K562 (cell line): ENCODE measurements around the gene HDAC7. TPM values are rescaled to one million over a fixed set of nuclear protein-coding genes. Genes with fewer than 3 reads are reported as not detected.
A peak's percentile ranks its signal among the peaks of the same experiment; 100 is the strongest.

Source experiments
- ATAC-seq: fragments of 200-7000 bp; cut with Tn5 transposase; 3 replicates; pipeline ENCODE4 v1.9.1; 2020; ENCODE audit warnings: moderate library complexity
- BruUV-seq: library from RNA; stranded (reverse); fragments of 400-500 nt; replicated peaks from 2 replicates; lab custom pipeline; 2021; lab: Mats Ljungman, UMichigan
- CTCF ChIA-PET: fragments of 300-600 bp; formaldehyde crosslinking; extraction: SDS; loops from one replicate; lab custom pipeline; 2021; ENCODE audit warnings: low intra/inter-chr PET ratio; lab: Yijun Ruan, JAX
- POLR2A ChIA-PET: fragments of 300-600, 350-650 bp; sonication (Branson Sonifier 250); formaldehyde crosslinking; extraction: SDS; loops from one replicate; lab custom pipeline; 2021; ENCODE audit warnings: antibody characterized with exemption, inconsistent platforms; lab: Yijun Ruan, JAX
- DNase-seq, 4 experiments: peaks; one replicate each; pipeline versions ENCODE4 v3.0.0 to v3.0.0-alpha.2; 2011 to 2018; ENCODE audit warnings: low spot score in 3 of 4, mixed read lengths in 3 of 4; ENCODE audit errors: extremely low read depth in 1 of 4
- FAIRE-seq: peaks from 2 replicates; lab custom pipeline; 2011; peaks lifted over from hg19 to GRCh38; lab: Jason Lieb, UNC
- H2AFZ ChIP-seq: 2 replicates; pipeline ENCODE4 v1.6.0; 2011; ENCODE audit warnings: low read depth, low read length, control low read depth, inconsistent platforms
- H3K27ac ChIP-seq: fragments of 200-600 bp; 3 replicates; pipeline ENCODE4 v1.8.0; 2011; ENCODE audit warnings: low read depth, mild to moderate bottlenecking, control low read depth, inconsistent platforms, low read length, moderate library complexity, mixed read lengths; ENCODE audit errors: extremely low read depth
- H3K27me3 ChIP-seq, 2 experiments: fragments of 300-600 bp in 1 of 2; 2 replicates in 1 of 2; 3 replicates in 1 of 2; pipeline versions ENCODE4 v1.6.0 to v1.8.0; 2011; ENCODE audit warnings: inconsistent platforms in 2 of 2, low read length in 2 of 2, mild to moderate bottlenecking in 1 of 2, mixed read lengths in 1 of 2, moderate library complexity in 1 of 2; ENCODE audit not compliant: control insufficient read depth in 2 of 2, insufficient read depth in 2 of 2
- H3K36me3 ChIP-seq: fragments of 300-600 bp; 3 replicates; pipeline ENCODE4 v1.8.0; 2011; ENCODE audit warnings: mild to moderate bottlenecking, low read length, inconsistent platforms; ENCODE audit not compliant: control insufficient read depth, insufficient read depth
- H3K4me1 ChIP-seq, 2 experiments: fragments of 200-600 bp in 1 of 2; replicated peaks in 1 of 2; 2 replicates in 1 of 2; 3 replicates in 1 of 2; pipeline versions ENCODE4 v1.5.1 to v1.8.0; 2011; ENCODE audit warnings: inconsistent platforms in 2 of 2, low read length in 2 of 2, mild to moderate bottlenecking in 1 of 2, mixed read lengths in 1 of 2, moderate library complexity in 1 of 2; ENCODE audit not compliant: control insufficient read depth in 2 of 2, insufficient read depth in 2 of 2
- H3K4me2 ChIP-seq: 2 replicates; pipeline ENCODE4 v1.6.1; 2011; ENCODE audit warnings: low read length, control low read depth, inconsistent platforms, mixed read lengths; ENCODE audit not compliant: insufficient read depth
- H3K4me3 ChIP-seq: fragments of 200-600 bp; sonication (generic), shearing (Covaris generic); 2 replicates; pipeline ENCODE4 v1.5.1; 2016; ENCODE audit warnings: control low read depth, inconsistent platforms
- H3K79me2 ChIP-seq: fragments of 200-600 bp; 3 replicates; pipeline ENCODE4 v1.8.0; 2011; ENCODE audit warnings: low read length, inconsistent platforms; ENCODE audit not compliant: control insufficient read depth, insufficient read depth
- H3K9ac ChIP-seq, 2 experiments: 2 replicates each; pipeline versions ENCODE4 v1.6.0 to v1.6.1; 2011; ENCODE audit warnings: low read depth in 2 of 2, low read length in 2 of 2, control low read depth in 1 of 2, inconsistent platforms in 1 of 2, mild to moderate bottlenecking in 1 of 2, mixed read lengths in 1 of 2; ENCODE audit not compliant: insufficient read depth in 1 of 2
- H3K9me1 ChIP-seq: one replicate; pipeline ENCODE4 v1.6.0; 2011; ENCODE audit warnings: inconsistent platforms, mild to moderate bottlenecking, low read length, moderate library complexity; ENCODE audit not compliant: control insufficient read depth, insufficient read depth
- H3K9me3 ChIP-seq: replicated peaks from 2 replicates; pipeline ENCODE4 v1.5.1; 2011; ENCODE audit warnings: low read depth, low read length, inconsistent platforms; ENCODE audit not compliant: control insufficient read depth, insufficient read depth
- H4K20me1 ChIP-seq: replicated peaks from 2 replicates; pipeline ENCODE4 v1.6.1; 2011; ENCODE audit warnings: low read length, inconsistent platforms, mixed read lengths; ENCODE audit not compliant: control insufficient read depth, insufficient read depth
- EGR1 ChIP-seq: fragments of 450-650 bp; conservative IDR thresholded peaks from 2 replicates; pipeline ENCODE4 v1.6.1; 2017; ENCODE audit warnings: mild to moderate bottlenecking
- HCFC1 ChIP-seq: IDR thresholded peaks from 2 replicates; pipeline ENCODE4 v1.6.1; 2012; ENCODE audit warnings: low read depth, low read length, improper control_type of control experiment
- NR2F6 ChIP-seq: fragments of 450-650 bp; formaldehyde crosslinking; IDR thresholded peaks from 2 replicates; pipeline ENCODE4 v1.4.0; 2020; ENCODE audit warnings: mild to moderate bottlenecking
- RBBP5 ChIP-seq: fragments of 200-600 bp; sonication (generic); IDR thresholded peaks from 2 replicates; pipeline ENCODE4 v1.6.1; 2012; ENCODE audit warnings: borderline replicate concordance, mild to moderate bottlenecking, low read length, control low read depth, inconsistent platforms; ENCODE audit not compliant: insufficient read depth, poor library complexity, severe bottlenecking
- UBTF ChIP-seq, 2 experiments: IDR thresholded peaks; 2 replicates each; pipeline ENCODE4 v1.6.1; 2012; ENCODE audit warnings: improper control_type of control experiment in 2 of 2, low read depth in 2 of 2, low read length in 2 of 2, borderline replicate concordance in 1 of 2
- ZBTB7A ChIP-seq: IDR thresholded peaks from 2 replicates; pipeline ENCODE4 v1.6.1; 2011; ENCODE audit warnings: low read depth, mild to moderate bottlenecking, low read length, moderate library complexity, borderline replicate concordance; ENCODE audit not compliant: control insufficient read depth
- ZNF592 ChIP-seq: fragments of 450-650 bp; IDR thresholded peaks from 2 replicates; pipeline ENCODE4 v1.6.1; 2017; ENCODE audit warnings: antibody characterized with exemption, mild to moderate bottlenecking
- WGBS: fragments of 100-300 bp; shearing (Covaris generic); methylation state at CpG from one replicate; pipeline ENCODE4 v1.1.6; 2016; ENCODE audit warnings: low coverage, mixed read lengths; ENCODE audit not compliant: insufficient coverage; ENCODE audit errors: missing lambda C conversion rate; 5-methylcytosine and 5-hydroxymethylcytosine counted together
- in situ Hi-C: fragments of 300-500 bp; cut with MboI; formaldehyde crosslinking; loops from 4 replicates; pipeline ENCODE4 v1.15.0; 2018; ENCODE audit warnings: inconsistent platforms, mixed read lengths
- intact Hi-C: fragments of 100-400 bp; cut with micrococcal nuclease; formaldehyde crosslinking; loops from 2 replicates; pipeline ENCODE4 v1.14.2; 2022
- polyA plus RNA-seq, 8 experiments: library from polyadenylated mRNA; depleted of rRNA in 4 of 8; stranded (reverse) in 5 of 8; unstranded in 3 of 8; fragments of >200 nt; fragmentation: Nextera tagmentation in 2 of 8; fragmentation: Illumina TruSeq in 1 of 8; extraction: Ambion mirVana in 2 of 8; extraction: Trizol in 1 of 8; gene quantifications; 2 replicates each; pipeline versions ENCODE4 v1.2.1 to v1.2.3, GENCODE V29; 2011 to 2014; ENCODE audit warnings: inconsistent platforms in 1 of 8, missing spikeins in 1 of 8
- total RNA-seq, 7 experiments: library from RNA; depleted of rRNA in 6 of 7; stranded (reverse); fragments of >200 nt in 6 of 7; fragmentation: Illumina TruSeq in 2 of 7; extraction: Trizol in 2 of 7; gene quantifications; 2 replicates each; pipeline versions ENCODE4 v1.2.1 to v1.2.3, GENCODE V29; 2011 to 2021; ENCODE audit warnings: low replicate concordance in 1 of 7

Gene HDAC7
- total and polyA plus RNA-seq, 9 of the 15 experiments (the other 6 are each of a cell fraction or from before 2014, with no cell fraction given), result 2.5 to 129 (median 31.1) TPM

- 53% methylated on average over 14 of the region's 14 CpGs for WGBS
- H3K27me3 ChIP-seq, result no peaks in the 10 kb centered on the region
- H3K79me2 ChIP-seq, result peaks cover 100% of the 10 kb centered on the region
- H2AFZ ChIP-seq, result no peak overlapping the region
- no peak for DNase-seq
- peaks cover 6% of the 10 kb centered on the region for H3K9me1 ChIP-seq
- TF ChIP-seq ZBTB7A (0 out of 2 replicates have a peak, but pooled peaks have one; percentile 20), UBTF (IDR thresholded peaks at IDR 0.05; ENCODE audit: borderline replicate concordance in 1 of 2, low read depth in 2 of 2, low read length in 2 of 2) (no peak), ZNF592 (peak; percentile 17; the same call in 1 of the 2 replicates), HCFC1 (no peak), NR2F6 (CRISPR knock-in tag) (no peak), RBBP5 (no peak), EGR1 (peak; percentile 55)
- TF ChIP-seq, all 486 proteins: peak for 3
- intact Hi-C loops (no loop called here), in situ Hi-C loops (no loop called here)
- H3K9ac ChIP-seq, result peak overlapping the region; percentile 59 to 79; a peak in 3 of 4 replicates
- BruUV-seq, result no TSS peak
- H3K36me3 ChIP-seq, result peaks cover 56% of the 10 kb centered on the region
- ChIA-PET CTCF (interaction anchor here (0.6 kb wide), 1 partner anchor 377 kb away, joined by 3 read pairs; no protein-coding TSS in a partner anchor), POLR2A (interaction anchor here (0.5 to 3.5 kb wide), 10 partner anchors 9 to 388 kb away, joined by 3 to 14 read pairs (median 6); no protein-coding TSS in a partner anchor)
- no peaks in the 10 kb centered on the region for H3K9me3 ChIP-seq
- peak overlapping the region; percentile 91 for H3K4me2 ChIP-seq
- ATAC-seq, result no peak
- H3K27ac ChIP-seq, result peak overlapping the region; percentile 91
- H3K4me1 ChIP-seq, result peaks cover 64 to 79% of the 10 kb centered on the region in 2 experiments
- no peak overlapping the region for H3K4me3 ChIP-seq
- peaks cover 8% of the 10 kb centered on the region; the same call in 1 of the 2 replicates for H4K20me1 ChIP-seq
- no peak for FAIRE-seq
These were observed 7.9 kb downstream of the HDAC7 start for GRCh38 chr12:47811581-47812484.
